Esophagus squamous epithelium (tissue), 4 donors: ENCODE results near the gene INHBC.

Experiments used
- CTCF ChIP-seq, 6 experiments: fragments of 450-650 bp in 4 of 6; fragments of 200-600 bp in 2 of 6; sonication (generic) in 2 of 6; IDR thresholded peaks; one replicate each; pipeline ENCODE4 v1.5.1; 2016 to 2019; ENCODE audit warnings: antibody characterized with exemption in 6 of 6, mild to moderate bottlenecking in 4 of 6, moderate library complexity in 4 of 6
- POLR2A ChIP-seq, 4 donors: fragments of 450-650 bp; IDR thresholded peaks; one replicate each; pipeline ENCODE4 v1.6.1; 2017; ENCODE audit warnings: antibody characterized with exemption in 4 of 4, mild to moderate bottlenecking in 4 of 4, moderate library complexity in 3 of 4

- TF ChIP-seq CTCF (IDR thresholded peaks at IDR 0.05): no peak
- TF ChIP-seq POLR2A (IDR thresholded peaks at IDR 0.05): no peak
Measured at GRCh38 chr12:57455374-57456144, 21.0 kb downstream of the INHBC start.
